ENCODE data around the gene ETS2.

The ETS2 gene

DNA sequence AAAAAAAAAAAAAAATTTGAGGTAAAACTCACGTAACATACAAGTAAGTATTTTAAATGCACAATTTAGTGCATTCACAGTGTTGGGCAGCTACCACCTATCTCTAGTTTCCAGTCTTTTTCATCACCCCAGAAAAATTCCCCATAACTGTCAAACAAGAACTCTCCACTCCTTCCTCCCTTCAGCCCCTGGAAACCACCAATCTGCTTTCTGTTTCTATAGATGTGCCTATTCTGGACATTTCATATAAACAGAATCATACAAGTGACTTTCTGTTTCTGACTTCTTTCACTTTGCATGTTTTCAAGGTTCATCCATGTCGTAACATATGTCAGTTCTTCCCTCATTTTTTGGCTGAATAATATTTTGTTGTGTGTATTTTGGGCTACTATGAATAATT, 24.9 kb upstream of the ETS2 start:
- peak; percentile 65 for ATAC-seq
- DNase-seq, result no peak

DNA sequence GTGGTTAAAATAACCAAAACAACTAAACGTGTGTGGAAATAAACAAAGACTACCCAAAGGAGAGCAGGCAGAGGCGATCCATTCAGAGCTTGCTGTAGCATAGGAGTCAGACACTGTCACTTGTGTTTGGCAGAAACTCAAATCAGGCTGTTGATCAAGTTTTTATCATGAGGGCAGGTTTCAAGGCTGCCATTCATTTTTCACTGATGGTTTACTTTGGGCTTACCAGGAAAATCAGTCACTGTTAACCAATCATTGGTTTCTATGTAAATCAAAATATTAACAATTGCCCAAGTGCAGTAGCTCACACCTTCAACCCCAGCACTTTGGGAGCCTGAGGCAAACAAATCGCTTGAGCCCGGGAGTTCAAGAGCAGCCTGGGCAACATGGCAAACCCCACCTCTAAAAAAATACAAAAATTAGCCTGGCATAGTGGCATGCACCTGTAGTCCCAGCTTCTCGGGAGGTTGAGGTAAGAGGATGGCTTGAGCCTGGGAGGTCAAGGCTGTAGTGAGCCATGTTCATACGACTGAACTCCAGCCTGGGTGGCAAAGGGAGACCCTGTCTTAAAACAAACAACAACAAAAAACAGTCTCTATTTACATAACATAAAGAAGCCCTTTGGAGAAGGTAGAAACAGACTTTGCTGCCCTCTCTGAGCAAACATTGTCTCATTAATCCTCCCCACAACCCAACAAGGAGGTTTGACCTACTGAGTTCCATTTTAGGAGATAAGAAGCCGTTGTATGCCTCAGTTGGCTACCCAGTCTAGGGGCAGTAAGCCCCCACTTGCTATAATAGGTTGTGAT, 21.1 kb upstream of the ETS2 start:
- no peak for DNase-seq

DNA sequence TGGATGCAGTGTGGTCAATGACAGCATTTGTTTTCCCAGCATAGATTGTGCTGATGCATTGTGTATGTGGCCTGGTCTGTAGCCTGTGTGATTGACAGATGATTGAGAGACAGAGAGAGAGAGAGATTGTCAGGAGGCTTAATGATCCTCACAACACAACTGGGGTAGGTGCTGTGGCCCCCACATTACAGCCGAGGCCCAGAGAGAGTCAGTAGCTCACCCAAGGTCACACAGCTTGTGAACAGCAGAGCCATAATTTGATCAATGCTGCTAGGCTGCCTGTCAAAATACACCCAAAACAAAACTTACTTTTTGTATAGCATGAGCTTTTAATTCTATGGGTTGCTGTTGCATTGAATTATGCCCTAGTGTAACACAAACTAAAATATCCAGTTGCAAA, 20.2 kb upstream of the ETS2 start:
- DNase-seq (no peak), ATAC-seq (no peak)

More for the DNA sequence above, 21.1 kb upstream of the ETS2 start:
- ATAC-seq, result no peak

DNA sequence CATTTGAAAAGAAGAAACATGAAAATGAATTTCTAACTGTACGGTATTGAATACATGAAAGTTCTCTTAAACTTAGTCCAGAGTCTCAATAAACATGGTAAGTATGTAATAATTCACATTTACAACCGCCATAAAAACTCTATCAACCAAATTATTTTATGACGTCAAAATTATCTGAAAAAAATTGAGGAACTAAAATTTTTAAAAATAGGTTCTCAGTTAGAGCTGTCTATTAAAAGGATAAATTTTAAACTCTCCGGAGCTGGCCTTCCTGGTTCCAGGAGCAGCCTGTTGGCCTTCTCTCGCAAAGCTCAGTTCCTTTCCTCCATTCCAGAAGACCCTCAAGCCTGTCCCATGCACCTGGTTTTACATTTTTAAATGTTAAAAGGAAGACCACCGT, 18.7 kb upstream of the ETS2 start:
- DNase-seq, result no peak
- ATAC-seq, result no peak

DNA sequence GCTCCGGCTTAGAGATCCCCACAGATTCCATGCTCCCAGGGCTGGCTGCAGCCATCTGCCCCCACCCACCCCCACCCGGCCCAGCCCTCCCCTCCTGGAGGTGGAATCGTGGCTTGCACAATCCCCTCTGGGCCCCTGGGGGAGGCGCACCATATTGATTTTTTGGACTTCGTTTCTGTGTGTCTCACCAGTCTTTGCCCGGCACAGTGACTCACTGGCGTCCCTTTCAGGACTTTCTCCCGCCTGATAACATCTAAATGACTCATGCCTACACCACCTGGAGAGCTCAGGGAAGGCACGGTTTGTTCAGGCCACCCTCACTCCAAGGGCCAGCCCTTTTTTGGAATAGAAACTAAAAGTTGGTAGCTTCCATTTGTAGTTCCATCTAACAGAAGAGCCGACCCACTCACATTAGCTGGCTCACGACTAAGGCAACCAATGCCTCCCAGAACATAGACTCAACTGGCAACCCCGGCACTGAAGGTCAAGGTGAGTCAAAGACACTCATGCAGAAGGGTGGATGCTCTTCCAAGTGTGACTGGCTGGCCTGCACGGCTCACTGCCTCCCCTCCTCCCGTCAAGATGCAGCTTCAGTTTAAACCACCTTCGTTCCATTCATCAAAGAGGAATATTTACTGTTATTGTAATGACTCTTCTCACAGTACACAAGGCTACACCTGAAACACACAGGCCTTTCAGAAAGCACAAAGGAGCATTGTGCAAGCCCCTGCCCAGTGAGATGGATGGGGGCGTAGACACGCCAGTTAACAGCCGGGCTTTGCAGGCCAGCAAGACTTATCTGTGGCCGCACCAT, 18.1 kb upstream of the ETS2 start:
- no peak for DNase-seq
- ATAC-seq, result peak; percentile 49

DNA sequence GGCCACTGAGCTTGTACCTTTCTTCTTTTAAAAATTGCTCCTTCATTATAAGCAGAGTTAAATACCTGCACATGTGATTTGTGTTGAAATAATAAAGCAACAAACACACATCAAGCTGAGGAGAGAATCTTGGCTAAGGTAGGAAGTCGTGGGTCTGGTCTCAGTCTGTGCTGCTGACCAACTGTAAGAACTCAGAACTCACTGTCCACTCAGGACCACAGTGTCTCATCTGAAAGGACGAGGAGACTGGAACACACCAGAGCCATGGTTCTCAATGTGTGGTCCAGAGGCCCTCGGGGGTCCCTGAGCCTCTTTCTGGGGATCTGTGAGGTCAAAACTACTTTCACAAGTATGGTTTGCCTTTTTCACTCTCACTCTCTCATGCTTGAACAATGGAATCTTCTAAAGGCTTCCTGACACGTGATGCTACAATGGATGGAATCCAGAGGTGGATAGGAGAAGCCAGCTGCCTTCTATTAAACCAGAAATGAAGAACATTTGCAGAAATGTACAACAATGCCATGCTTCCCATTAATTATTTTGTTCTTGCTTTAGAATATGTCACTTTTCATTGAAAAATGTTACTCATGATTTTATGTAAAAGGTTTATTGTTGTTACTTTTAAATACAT, 17.3 kb upstream of the ETS2 start:
- ATAC-seq (no peak), DNase-seq (no peak)

DNA sequence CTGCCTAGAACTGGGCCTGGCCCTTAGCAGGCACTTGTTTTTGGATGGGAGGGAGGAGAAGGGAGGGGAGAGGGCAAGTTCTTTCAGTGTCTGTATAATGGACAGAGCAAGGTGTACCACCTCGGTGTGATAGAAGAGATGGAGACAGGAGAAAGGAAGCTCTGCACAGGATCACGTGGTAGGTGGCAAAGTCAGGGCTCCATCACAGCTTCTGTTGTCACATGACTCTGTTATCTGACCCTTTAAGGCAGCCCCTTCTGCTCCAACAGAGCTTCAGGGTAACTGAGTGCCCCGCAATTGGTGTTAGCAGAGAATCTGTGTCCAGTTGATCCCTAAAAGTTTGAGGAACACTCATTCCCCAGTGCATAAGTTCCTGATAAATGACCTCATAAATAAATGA, 16.5 kb upstream of the ETS2 start:
- DNase-seq (no peak), ATAC-seq (no peak)

DNA sequence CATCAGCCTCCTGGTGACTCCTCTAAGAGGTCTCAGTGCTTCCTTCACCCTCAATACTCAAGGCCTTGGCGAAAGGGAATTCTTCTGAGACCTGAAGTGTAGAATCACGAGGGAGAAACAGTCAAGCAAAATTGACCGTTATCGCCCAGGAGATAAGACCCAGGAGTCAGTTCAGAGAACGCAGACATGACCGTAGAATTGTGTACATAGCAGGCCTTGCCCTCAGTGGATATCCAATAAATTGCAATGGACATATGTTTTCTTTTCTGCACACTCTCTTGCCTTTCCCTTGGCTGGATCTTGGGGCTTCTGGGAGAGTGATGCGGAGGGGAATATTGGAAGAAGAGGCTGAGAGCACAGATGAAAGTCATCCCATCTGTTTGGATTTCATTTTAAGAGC, 15.7 kb upstream of the ETS2 start:
- ATAC-seq (no peak), DNase-seq (no peak)

DNA sequence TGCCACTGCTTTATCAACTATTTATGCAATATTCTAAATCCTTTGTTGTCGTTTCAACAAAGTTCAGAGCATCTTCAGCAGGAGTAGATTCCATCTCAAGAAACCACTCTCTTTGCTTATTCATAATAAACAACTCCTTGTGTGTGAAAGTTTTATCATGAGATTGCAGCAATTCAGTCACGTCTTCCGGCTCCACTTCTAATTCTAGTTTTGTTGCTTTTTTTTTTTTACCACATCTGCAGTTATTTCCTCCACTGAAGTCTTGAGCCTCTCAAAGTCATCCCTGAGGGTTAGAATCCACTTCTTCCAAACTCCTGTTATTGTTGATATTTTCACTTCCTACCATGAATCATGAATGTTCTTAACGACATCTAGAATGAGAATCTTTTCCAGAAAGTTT, 14.8 kb upstream of the ETS2 start:
- DNase-seq (no peak), ATAC-seq (no peak)

DNA sequence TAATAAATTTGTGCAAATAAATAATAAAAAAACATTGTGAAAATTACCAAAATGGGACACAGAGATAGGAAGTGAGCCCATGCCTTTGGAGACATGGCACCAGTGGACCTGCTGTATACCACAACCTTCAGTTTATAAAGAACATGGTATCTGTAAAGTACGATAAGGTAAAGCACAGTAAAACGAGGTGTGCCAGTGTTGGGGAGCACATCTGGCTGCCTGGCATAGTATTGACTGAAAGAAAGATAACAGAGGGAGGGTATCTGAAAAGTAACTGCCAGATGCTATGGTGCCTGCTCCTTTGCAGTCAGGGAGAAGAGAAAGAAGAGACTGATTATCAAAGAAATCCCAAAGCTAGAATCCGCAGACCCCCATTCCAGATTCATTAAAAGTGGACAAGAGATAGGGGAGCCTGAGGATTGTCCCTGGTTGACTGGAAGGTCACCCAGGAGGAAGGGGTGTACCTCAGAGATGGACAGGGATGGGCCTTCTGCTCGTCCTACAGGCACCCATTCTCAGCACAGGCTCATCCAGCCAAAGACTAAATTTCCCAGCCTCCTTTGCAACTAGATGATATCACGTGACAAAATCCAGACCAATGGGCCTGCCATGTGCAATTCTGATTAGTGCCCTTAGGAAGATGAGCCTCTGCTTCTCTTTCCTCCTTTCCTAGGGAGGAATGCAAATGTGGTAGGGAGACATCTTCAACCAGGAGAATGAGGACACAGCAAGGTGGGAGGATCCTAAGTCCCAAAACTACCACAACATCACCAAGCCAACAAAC, 12.9 kb upstream of the ETS2 start:
- DNase-seq, result no peak
- ATAC-seq, result no peak

DNA sequence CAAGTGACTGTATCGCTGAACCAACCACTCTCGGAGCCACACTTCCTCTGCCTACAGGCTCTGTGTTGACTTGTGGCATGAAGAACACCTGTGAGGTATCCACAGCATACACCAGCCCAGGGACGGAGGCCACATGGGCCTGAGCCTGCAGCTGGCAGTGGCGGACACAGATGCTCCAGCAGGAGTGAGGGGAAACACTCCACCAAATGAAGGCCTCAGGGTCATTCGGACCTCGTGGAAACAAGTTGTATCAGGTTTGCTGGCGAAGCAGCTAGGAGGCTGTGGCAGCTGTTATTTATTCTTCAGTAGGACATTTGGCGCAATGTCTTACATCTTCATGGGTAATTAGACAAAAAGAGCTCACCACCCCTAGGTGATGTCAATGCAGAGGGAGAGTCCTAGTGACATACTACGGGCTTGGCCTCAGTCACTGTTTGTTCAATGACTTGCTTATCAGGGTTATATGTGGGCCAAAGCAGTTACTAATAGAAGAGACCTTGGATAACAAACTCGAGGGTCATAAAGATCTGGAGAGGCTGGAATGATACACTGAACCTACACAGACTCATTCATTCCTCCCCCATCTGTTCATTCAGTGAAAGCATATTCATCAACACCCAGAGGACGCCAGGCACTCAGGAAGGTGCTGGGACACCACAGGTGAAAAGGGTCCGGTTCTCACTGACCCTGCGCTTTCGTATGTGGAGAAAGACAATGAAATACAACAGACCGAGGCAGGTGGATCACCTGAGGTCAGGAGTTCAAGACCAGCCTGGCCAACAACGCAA, 11.6 kb upstream of the ETS2 start:
- DNase-seq (no peak), ATAC-seq (no peak)

DNA sequence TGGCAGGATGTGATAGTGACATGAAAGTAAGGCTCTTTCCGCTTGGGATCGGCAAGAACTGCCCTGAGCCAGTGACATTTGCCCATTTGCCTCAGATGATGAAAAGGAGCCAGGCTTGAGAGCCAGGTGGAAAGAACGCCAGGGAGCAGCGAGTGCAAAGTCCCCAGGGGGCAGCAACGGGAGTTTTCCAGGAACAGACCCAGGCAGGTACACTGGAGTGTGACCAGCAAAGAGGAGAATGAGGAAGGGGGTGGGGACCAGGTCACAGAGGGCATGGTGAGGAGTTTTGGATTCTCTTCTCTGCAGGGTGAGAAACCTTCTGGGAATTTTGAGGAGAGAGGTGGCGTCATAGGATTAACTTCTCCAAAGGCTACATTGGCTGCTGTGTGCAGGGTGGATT, 10.8 kb upstream of the ETS2 start:
- no peak for ATAC-seq

DNA sequence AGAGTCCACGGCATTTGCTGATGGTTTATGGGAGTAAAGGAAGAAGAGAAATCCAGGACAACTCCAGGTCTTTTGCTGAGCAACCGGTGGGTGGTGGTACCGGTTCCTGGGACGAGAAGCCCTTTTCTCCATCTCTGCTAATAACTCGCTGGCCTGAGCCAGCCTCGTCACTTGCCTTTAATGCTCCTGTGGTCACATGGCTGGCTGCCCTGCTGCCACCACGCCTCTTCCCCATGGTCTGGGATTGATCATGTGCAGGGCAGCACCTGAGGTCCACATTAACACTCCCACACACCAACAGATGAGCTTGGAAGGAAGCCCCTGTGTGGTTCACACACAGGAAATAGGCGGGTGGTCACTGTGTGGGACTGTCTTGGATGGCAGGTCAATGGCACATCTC, 10.3 kb upstream of the ETS2 start:
- DNase-seq (no peak), ATAC-seq (no peak)

More for the DNA sequence above, 10.8 kb upstream of the ETS2 start:
- no peak for DNase-seq

DNA sequence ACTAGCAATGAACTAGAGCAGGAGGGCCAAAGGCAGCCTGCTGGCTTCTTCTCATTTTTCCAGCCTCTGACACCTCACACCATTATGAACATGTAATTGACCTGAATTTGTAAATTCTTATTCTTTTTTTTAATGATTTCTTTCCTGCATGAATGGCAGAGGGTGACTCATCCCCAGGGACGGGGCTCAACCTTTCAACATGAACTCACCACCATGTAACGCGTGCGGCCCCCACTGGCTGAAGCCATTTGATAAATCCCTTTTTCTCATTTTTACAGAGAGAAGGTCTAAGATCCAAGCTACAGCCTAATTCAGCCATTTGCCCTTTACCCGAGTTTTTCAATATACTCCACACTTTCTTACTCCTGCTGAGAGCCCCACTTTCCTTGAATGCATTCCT, 9.3 kb upstream of the ETS2 start:
- DNase-seq (peak; percentile 33), ATAC-seq (no peak)

DNA sequence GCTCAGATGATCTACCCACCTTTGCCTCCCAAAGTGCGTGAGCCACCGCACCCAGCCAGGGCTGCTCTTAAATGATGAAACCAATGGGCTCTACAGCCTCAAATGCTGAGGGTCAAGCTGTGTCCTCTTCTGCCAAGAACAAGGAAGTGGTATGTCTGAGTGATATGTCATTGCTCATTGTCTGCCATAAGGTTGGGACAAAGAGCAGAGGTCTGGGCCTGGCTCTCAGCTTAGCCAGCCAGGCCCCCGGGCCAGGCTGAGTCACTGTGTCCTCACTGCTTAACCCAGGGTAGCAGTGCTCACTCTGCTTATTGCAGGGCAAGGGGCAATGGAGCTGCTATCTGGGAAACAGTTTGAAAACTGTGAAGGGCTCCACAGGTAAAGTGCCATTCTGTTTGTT, 8.3 kb upstream of the ETS2 start:
- DNase-seq (no peak), ATAC-seq (no peak)

DNA sequence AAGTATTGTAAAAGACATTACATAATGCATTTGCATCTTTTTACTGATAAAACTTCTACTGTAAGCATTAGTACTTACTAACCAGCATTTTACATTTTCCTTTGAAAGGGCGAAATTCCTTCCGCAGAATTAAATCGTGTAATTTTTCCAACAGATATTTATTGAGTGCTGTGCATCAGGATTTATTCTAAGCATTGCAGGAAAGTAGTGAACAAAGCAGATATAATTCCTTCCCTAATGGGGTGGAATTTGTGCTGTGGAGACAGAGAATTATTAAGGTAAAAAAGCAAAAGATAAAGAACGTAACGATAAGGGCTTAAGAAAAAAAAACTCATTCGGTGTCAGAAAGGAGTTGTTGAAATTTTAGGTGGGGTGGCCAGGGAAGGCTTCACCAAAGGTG, 7.6 kb upstream of the ETS2 start:
- ATAC-seq (no peak), DNase-seq (no peak)

DNA sequence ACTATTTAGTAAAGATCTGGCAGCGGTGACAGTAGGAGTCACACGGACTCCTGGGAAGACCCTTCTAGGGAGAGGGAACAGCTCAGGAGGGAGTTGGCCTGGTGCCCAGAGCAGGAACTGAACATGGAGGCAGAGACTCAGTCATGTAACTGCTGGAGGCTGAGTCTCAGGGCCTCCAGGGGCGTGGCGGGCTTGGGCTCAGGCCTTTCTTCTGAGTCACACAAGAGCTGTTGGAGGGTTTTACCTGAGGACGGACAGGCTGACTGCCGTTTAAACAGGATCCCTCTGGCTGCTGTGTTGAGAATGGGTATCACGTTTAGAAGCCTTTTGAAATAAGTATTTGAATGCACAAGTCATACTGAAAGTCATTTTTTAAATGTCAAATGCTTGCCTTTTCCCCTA, 7.2 kb upstream of the ETS2 start:
- DNase-seq (peak; percentile 35), ATAC-seq (peak; percentile 56)

DNA sequence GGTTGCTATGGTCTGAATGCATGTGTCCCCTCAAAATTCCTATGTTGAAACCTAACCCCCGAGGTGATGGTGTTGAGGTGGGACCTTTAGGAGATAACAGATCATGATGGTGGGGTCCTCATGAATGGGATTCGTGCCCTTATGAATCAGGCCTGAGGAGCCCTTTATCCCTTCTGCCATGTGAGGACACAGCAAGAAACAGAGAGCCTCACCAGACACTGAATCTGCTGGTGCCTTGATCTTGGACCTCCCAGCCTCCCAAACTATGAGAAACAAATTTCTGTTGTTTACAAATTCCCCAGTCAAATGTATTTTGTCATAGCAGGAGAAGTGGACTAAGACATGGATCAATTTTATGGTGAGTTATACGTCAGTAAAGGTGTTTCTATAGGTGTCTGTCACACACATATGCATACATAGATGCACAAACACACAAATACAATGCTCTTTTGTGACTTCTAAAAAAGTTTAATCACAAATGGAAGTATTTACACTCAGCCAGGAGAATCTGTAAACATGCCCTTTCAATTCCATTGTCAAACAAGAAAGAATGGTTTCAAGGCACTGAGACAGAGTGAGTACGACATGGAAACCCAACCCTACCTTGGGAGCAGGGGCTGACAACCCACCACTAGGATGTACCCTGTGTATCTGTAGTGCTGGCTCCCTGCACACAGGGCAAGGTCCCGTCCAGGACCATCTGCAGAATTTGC, 5.5 kb upstream of the ETS2 start:
- ATAC-seq, result no peak
- DNase-seq, result no peak

DNA sequence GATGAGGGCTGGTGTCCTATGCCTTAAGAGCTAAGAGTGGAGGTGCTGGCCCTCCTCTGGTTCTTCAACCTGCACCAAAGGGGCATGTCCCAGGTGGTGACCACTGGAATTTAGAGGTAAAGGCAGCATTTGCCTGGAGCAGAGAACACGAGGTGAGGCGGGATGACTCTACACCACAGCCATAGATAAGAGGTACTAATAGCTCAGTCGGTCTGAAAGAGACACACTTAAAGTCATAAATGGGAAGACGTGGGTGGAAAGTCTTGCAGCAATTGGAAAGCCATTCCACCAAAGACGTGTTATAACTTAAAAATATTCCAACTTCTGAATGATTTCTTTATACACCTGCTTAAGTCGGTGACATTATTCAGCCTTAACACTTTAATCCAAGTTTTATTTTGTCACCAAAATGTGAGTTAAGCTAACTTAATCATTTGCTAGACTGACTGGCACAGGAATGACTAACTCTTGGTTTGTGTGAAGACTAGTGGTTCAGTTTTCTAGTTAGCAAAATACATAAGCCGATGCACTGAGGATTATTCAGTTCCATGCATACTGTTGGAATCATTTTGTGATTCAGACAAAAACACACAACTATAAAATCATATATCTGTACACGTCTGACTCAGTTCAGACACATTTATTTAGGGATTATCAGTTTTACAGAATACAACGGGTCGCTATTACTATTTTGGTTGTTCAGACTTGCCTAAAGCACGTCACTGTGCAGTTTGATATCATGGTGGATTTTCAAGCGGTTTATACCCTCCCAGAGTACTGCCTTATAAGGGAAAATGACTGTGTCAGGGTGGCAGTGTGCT, 4.6 kb upstream of the ETS2 start:
- ATAC-seq (no peak), DNase-seq (no peak)

Data from stimulated activated naive CD8-positive, alpha-beta T cell treated with anti-CD3 and anti-CD28 coated beads, Interleukin-15, Interleukin-2, amounts not matched to agents 100 U/mL and 50 U/mL, for 24 hours (primary cell).